ENCODE results near the gene ZC3H12C.

ZC3H12C gene

DNA sequence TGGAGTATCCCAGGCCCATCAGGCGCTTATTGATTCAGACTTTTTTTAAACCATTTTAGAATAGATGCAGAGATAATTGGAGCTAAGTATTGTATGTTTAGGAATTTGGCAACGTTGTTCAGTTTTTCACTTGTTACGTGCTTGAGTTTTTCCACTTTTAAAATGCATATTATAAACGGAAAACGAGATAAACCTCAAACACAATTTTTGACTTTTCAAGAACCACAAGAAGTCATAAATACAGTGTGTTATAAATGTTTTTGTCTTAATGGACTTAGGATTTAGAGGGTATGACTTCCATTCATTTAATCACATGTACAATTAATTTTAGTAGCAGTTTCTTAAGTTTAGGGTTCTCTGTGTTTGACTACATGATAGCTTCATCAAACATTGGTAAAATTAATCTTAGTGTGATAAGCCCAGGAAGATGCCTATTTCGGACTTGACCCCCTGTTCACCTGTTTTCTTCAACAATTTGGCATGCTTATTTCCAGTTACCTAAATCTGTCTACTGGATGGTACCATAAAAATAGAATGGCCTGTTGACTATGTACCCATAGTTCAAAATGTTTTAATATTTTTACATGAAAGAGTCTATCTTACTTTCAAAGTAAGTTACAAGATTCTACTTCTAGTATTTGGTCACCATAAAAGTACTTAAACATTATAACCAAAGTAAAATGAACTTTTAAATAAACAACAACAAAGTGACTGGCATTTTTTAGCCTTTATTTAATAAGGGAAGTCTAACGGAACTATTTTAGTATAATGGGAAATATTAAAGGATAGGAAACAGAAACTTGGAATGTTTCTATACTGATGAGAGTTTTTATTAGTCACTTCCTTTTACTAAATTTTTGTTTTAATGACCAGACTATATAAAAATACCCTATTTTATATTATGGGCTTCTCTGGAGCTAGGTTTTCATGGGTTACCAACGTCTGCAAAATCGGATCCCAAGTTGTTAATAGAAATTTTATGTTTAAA lies 1.4 kb downstream of the ZC3H12C start:
- intact Hi-C loops (cut with DNase I): loop anchor here (5.0 to 10.0 kb wide), 3 partner anchors 80 to 338 kb away; no protein-coding TSS in a partner anchor
- no peak for DNase-seq

DNA sequence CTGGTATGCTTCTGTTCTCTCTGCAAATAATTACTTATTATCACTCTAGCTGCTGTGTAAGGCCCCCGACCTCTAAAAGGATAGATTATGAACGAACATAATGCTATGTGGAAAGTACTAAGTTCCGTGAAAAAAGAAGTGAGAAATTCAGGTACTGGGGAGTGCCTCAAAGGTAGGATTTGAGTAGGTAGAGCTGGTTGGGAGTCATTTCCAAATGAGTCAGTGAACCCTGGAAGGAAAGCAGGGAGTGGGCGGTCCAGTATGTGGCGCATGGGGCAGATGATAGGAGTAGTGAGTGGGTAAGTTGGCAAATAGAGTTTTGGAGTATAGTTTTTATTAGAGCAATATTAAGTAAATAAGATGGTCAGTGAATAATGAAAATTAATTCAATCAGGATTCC lies 2.4 kb downstream of the ZC3H12C start:
- no peak for DNase-seq
- intact Hi-C loops (cut with DNase I): loop anchor here (10.0 kb wide), 2 partner anchors 79 to 269 kb away; no protein-coding TSS in a partner anchor

DNA sequence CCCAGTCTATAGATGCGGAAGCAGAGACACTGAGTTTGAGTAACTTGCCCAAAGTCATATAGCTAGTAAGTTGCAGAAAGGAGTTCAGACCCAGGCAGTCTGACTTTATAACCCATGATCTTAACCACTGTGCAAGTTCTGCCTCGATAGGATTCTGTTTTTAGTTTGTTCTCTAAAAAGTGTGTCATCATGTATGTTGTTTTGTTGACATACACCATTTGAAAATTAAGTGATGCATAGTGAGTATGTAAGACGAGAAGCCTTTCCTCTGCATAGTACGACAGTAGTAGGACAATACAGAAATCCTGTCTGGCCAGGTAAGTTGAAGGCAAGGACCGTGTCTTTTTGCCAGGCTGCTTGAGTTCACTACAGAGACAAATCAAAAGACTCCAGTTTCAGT lies 3.3 kb downstream of the ZC3H12C start:
- intact Hi-C loops (cut with DNase I): loop anchor here (10.0 kb wide), 2 partner anchors 78 to 268 kb away; no protein-coding TSS in a partner anchor
- no peak for DNase-seq

DNA sequence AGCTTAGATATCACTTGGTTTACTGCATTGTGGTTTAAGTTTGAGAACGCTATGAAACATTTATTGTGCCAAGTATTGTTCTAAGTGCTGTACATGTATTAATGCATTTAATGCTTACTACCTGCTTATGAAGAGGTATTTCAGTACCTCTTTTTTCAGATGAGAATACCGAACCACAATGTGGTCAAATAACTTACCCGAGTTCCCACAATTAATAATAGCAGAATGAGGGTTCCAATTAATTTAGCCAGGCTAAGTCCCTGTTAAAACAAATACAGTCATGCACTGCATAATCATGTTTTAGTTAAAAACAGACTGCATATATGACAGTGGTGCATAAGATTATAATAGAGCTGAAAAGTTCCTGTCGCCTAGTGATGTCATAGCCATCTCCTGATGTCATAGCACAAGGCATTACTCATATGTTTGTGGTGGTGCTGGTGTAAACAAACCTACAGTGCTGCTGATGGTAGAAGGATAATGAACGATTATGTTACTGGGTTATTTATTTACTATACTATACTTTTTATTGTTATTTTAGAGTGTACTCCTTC lies 4.3 kb downstream of the ZC3H12C start:
- intact Hi-C loops (cut with DNase I): loop anchor here (10.0 kb wide), 2 partner anchors 77 to 267 kb away; no protein-coding TSS in a partner anchor

DNA sequence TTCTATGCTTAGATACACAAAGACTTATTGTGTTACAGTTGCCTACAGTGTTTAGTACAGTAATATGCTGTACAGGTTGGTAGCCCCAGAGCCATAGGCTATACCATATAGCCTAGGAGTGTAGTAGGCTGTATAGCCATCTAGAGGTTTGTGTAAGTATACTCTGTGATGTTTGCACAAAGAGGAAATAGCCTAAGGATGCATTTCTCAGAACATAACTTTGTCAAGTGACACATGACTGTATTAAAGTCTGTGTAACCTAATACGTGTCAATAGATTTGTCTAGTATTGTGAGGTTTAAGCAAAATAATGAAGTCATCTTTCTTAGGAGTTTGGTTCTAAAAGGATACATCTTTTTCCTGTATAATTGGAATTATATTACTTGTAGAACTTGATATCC lies 5.5 kb downstream of the ZC3H12C start:
- no peak for DNase-seq
- intact Hi-C loops (cut with DNase I): loop anchor here (10.0 kb wide), 2 partner anchors 76 to 266 kb away; no protein-coding TSS in a partner anchor

More for the DNA sequence above, 4.3 kb downstream of the ZC3H12C start:
- DNase-seq: no peak

DNA sequence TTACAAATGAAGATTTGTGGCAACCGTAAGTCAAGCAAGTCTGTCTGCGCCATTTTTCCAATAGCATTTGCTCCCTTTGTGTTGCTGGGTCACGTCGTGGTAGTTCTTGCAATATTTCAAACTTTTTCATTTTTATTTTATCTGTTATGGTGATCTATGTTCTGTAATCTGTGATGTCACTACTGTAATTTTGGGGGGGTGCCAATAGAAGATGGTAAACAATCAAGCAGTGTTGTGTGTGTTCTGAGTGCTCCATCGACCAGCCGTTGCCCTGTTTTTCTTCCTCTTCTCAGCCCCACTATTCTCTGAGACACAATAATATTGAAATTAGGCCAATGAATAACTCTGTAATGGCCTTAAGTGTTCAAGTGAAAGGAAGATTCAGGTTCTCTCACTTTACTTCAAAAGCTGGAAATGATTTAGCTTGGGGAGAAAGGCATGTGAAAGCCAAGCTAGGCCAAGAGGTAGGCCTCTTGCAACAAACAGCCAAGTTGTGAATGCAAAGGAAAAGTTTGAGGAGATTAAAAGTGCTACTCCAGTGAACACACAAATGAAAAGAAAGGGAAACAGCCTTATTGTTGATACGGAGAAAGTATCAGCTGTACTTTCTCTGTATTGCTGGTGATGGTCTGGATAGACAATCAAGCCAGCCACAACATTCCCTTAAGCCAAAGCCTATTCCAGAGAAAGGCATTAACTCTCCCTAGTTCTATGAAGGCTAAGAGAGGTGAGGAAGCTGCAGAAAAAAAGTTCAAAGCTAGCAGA lies 7.5 kb downstream of the ZC3H12C start:
- intact Hi-C loops (cut with DNase I): no loop called here
- DNase-seq: no peak

DNA sequence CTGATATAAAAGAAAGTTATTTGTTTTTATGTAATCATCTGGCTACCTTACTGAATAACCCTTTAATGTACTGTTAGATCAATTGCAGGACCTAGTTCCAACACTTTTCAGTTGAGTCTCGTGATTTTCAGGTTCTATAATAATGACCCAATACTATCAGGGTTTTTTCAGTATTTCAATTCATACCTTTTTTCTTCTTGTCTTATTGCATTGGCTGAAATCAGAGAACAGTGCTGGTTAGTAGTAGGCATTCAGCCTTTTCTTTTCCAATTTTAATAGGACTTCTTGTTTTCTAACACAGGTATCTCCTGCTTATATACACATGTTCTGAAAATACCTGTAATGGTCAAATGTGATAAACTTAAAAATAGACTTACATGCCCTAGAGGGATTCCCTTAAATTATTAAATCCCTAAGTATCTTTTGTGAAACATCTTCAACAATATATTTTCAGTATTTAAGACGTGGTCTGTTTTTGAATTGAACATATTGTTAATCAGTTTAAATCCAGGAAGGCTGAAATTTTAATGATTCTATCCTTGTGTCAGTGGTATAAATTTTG lies 13.6 kb downstream of the ZC3H12C start:
- no peak for DNase-seq
- intact Hi-C loops (cut with DNase I): no loop called here

DNA sequence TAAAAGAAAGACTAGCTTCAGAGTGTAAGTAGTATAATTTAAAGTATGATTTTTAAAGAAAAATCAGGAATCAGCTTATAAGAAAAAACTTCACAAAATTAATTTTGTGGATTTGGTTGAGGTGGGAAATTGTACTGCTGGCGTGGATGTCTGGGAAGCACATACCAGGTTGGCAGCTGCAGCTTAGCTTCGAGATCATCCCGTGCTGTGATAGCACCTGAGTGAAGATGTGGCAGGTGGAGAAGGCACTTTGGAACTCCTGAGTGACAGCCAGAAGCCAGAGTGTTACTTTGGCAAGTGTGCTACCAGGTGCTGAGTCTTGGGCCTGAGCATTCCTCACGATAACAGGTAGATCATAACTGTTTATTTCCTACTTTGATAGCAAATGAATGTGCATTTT lies 17.7 kb downstream of the ZC3H12C start:
- intact Hi-C loops (cut with DNase I): no loop called here
- no peak for DNase-seq

DNA sequence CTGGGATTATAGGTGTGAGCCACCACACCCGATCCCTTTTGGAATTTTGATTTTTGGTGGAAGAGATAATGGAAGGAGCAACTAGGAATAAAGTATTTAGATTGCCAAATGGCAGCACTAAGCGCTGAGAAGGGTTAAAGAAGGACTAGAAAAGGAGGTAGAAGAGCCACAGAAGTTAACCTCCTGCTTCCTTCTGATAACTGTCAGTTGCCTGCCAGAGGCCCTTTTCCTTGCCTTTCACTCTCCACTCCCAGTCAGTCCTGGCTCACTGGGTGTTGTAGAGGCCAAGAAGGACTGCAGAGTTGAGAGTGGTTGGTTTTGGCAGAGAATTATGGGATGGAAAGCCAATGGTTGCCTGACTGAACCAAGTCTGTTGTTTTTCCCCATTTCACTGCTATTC lies 19.3 kb downstream of the ZC3H12C start:
- no peak for DNase-seq
- intact Hi-C loops (cut with DNase I): no loop called here

DNA sequence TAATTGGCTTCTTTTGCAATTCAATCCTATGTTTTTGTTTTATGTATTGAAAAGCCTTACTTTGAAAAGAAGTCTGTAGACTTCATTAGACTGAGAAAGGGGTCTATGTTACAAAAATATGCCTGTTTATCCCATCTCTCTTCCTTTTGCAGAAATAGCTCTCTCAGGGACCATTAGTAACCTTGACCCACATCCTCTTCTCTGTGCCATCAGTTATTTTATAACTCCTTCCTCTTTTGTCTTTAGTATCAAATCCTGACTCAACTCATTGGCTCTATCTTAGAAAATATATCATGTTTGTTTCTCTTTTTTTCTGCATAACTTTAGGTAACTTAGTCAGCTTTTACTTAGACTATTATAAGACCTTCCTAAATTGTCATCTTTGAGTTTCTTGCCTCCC lies 20.3 kb downstream of the ZC3H12C start:
- no peak for DNase-seq
- intact Hi-C loops (cut with DNase I): no loop called here

DNA sequence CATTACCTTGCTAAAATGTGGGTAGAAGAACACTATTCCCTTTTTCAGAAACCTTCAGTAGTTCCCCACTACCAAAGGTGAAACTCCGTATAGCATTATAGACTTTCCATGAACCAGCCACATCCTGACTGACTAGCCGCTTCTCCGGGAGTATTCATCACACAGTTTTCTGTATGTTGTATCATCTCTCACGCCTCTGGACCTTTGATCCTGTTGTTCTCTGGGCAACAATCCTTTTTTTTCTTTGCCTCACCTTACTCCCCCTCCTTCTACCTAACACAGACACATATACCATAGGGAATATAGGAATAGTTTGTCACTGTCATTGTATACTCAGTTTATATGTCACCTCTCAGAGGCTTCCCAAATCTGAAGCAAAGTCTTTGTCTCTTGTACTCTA lies 20.8 kb downstream of the ZC3H12C start:
- intact Hi-C loops (cut with DNase I): no loop called here

DNA sequence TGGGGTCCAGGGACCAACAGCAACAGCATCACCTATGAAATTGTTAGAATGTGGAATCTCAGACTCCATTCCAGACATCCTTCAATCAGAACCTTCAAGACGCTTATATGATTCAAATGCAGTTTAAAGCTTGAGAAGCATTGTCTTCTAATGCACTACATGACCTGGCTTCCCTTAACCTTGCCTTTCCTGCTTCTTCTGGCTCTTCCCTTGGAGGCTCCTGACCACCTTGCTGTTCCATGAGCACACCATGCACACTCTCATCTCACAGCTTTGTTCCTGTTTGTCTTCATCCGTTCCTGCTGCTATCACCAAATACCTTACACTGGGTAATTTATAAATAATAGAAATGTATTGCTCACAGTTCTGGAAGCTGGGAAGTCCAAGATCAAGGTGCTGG lies 26.1 kb downstream of the ZC3H12C start:
- DNase-seq: no peak
- intact Hi-C loops (cut with DNase I): no loop called here

More for the DNA sequence above, 20.8 kb downstream of the ZC3H12C start:
- no peak for DNase-seq

DNA sequence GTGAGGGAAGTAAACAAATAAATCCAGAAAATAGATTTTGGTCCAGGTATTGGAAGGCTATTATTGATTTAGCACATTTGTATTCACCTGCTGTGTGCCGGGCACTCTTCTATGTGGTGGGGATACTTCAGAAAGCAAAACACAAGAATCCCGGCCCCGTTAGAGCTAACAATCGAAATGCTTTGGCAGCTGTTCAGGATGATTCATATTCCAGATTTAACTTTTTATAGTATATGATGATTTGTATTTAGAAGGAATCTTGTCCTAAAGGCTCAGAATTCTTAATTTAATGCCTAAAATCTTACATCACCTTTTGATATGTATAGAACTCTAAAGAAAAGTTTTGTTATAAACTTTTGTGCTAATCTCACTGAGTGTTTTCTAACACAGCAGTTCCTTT lies 28.0 kb downstream of the ZC3H12C start:
- intact Hi-C loops (cut with DNase I): no loop called here
- no peak for DNase-seq

DNA sequence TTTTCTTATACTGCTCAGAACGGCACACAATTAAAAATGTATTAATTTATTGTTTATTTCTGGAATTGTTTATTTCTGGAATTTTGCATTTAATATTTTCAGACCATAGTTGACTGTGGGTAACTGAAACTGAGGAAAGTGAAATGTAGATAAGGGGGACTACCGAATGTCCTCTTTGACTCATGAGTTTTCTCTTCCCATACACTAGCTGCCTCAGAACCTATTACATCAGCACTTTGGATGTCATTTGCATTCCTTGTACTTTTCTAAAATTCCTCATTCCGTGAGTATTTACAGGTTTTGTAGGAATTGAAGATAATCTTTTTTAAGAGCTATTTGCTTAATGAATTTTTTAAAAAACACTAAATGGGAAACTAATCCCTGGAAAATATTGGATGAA lies 29.8 kb downstream of the ZC3H12C start:
- intact Hi-C loops (cut with DNase I): no loop called here

DNA sequence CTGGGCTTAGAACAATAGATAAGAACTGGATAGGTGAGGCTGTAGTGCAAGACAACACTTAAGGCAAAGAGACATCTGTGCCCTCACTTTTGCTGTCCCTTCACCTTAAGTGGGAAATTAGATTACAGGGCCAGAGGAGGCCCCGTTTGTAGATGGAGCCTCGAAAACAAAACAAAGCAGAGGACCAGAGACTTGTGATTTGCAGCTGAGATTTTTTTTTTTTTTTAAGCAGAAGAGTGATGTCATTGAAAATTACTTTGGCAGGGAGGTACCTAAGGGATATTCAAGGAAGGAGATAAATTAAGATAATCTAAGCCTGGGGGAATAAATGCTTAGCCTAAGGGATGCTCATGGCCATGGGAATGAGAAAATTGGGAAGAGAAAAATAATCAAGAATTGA lies 31.4 kb downstream of the ZC3H12C start:
- no peak for DNase-seq
- intact Hi-C loops (cut with DNase I): no loop called here

More for the DNA sequence above, 29.8 kb downstream of the ZC3H12C start:
- DNase-seq: no peak

DNA sequence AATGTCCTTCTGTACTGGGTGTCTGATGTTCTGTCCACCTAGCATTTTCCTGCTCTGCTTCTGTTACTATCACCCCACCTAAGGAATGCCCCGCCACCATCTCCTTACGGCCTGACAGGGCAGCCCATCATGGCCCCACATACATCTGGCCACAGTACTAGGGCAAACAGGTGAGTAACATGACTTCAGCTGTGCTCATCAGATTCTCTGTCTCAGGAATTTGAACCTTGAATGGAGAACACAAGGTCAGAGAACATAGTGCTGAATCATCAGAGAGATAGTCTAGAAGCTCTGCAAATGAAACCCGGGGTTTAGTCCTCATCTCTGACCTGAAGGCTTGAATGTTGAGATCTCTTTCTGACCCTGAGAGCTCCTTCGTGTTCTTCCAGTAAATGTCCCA lies 32.4 kb downstream of the ZC3H12C start:
- DNase-seq: no peak
- intact Hi-C loops (cut with DNase I): no loop called here

DNA sequence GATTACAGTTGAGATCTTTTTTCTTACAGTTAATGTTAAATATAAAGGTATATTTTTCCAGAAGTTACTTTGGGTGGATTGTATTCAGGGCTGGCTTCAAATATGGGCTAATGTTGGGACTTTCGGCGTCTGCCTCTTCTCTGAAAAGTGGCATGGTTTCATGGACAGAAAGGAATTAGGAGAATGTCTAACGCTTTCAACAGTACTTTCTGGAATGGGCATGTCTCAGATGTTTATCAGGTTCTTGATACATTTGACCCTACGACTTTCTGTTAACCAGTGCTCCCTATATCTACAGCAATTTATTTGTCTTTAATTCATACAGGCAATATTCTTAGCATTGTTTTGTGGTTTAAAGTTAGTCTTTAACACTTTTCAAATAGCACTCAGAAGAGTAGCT lies 33.7 kb downstream of the ZC3H12C start:
- no peak for DNase-seq
- intact Hi-C loops (cut with DNase I): no loop called here

DNA sequence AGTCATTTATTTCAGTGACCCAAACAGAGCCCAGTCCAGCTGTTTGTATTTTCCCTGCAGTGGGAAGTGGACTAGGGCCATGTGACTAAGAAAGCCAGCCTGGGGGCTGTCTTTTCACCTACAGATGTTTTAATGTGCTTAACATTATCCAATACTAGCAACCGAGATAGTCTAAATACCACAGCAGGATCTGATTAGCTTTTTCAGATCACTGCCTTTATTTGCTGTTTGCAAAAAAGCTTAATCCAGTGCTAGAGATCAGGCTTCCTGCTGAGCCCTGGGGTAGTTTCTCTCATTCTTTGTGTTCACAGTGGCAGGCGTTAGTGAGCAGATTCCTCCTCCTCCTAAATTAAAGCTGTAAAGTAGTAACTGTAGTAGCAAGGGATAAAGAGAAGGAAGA lies 35.0 kb downstream of the ZC3H12C start:
- intact Hi-C loops (cut with DNase I): no loop called here
- no peak for DNase-seq

DNA sequence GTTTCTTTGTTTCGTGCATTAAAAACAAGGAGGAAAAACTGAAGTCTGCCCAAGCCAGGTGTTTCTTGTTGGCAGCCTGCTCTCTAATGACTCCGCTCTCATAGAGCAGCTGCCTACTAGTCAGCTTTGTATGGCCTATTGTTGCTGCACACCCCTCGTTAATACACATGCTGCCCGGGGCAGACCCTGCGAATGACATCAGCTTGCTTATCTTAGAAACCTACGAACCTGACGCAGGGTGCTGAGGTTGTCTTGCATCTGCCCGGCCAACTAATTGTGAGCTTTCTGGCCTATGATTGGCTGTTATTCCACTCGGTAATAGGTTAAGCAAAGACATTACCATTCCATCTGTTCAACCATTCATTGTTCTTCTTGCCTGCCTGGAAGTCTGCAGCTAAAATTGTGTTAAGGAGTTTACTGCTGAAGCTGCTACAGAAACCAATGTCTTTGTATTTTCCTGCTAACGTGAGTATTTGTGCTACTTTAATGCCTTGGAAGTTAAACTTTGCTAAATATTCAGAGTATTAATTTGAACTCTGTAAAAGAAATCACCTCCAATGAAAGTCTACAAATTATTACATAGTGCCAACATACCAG lies 37.5 kb downstream of the ZC3H12C start:
- intact Hi-C loops (cut with DNase I): no loop called here
- peak in 2 of 10 donors; percentile 17 to 65 for DNase-seq
